Gastrocnemius medialis (tissue), 4 donors: Measurements from ENCODE around the gene LDB3.

Experiments used
- CTCF ChIP-seq, 5 experiments: fragments of 450-650 bp in 3 of 5; fragments of 200-600 bp in 2 of 5; sonication (generic) in 2 of 5; IDR thresholded peaks in 4 of 5; conservative IDR thresholded peaks in 1 of 5; 1 replicate in 4 of 5; 2 replicates in 1 of 5; pipeline ENCODE4 v1.5.1; 2016 to 2019; ENCODE audit warnings: antibody characterized with exemption in 5 of 5, mild to moderate bottlenecking in 3 of 5, moderate library complexity in 3 of 5
- POLR2A ChIP-seq, 2 donors: fragments of 450-650 bp; IDR thresholded peaks; one replicate each; pipeline ENCODE4 v1.6.1; 2017; ENCODE audit warnings: antibody characterized with exemption in 2 of 2, mild to moderate bottlenecking in 2 of 2, moderate library complexity in 2 of 2

- no peak for TF ChIP-seq CTCF (IDR thresholded peaks at IDR 0.05 in 4 of 5, conservative IDR thresholded peaks at IDR 0.05 in 1 of 5)
- no peak for TF ChIP-seq POLR2A (IDR thresholded peaks at IDR 0.05)
These were observed 25.0 kb downstream of the LDB3 start for GRCh38 chr10:86693275-86693674.
